Endothelial cell (in vitro differentiated cells): ENCODE data around the gene C1QTNF9. TPM values are rescaled to one million over a fixed set of nuclear protein-coding genes. Genes with fewer than 3 reads are reported as not detected.

Experiments used
- DNase-seq: peaks from one replicate; pipeline ENCODE4 v3.0.0; 2021; ENCODE audit warnings: low spot score
- H3K27ac Mint-ChIP-seq: one replicate; pipeline ENCODE4 v1.8.0; 2021; ENCODE audit warnings: mixed read lengths, inconsistent platforms; ENCODE audit not compliant: unreplicated experiment
- H3K27me3 Mint-ChIP-seq: one replicate; pipeline ENCODE4 v1.8.0; 2021; ENCODE audit warnings: mild to moderate bottlenecking, moderate library complexity, mixed read lengths, inconsistent platforms; ENCODE audit not compliant: unreplicated experiment
- H3K36me3 Mint-ChIP-seq: one replicate; pipeline ENCODE4 v1.8.0; 2021; ENCODE audit warnings: mild to moderate bottlenecking, low read depth, mixed read lengths, inconsistent platforms; ENCODE audit not compliant: unreplicated experiment
- H3K4me1 Mint-ChIP-seq: one replicate; pipeline ENCODE4 v1.8.0; 2021; ENCODE audit warnings: mild to moderate bottlenecking, mixed read lengths, inconsistent platforms; ENCODE audit not compliant: unreplicated experiment
- H3K4me3 Mint-ChIP-seq: one replicate; pipeline ENCODE4 v1.8.0; 2021; ENCODE audit warnings: mild to moderate bottlenecking, mixed read lengths, inconsistent platforms; ENCODE audit not compliant: unreplicated experiment
- H3K9me3 Mint-ChIP-seq: one replicate; pipeline ENCODE4 v1.8.0; 2021; ENCODE audit warnings: mixed read lengths, inconsistent platforms; ENCODE audit not compliant: unreplicated experiment
- total RNA-seq: library from RNA; stranded (reverse); fragmentation: NEBNext Ultra II Directional; extraction: Animal tissue kit (Norgen Biotek cat#: 25700); gene quantifications from one replicate; pipeline ENCODE4 v1.2.1, GENCODE V29; 2021; ENCODE audit not compliant: unreplicated experiment
- TF ChIP-seq, protein P1 (sequence below): fragments of 200-600 bp; sonication (generic); IDR thresholded peaks from one replicate; pipeline ENCODE4 v1.5.0; 2021; ENCODE audit warnings: antibody characterized with exemption; ENCODE audit not compliant: unreplicated experiment

The C1QTNF9 gene
- total RNA-seq, 1 donor from 2014 or later = not detected

- no peak overlapping the region for H3K27ac Mint-ChIP-seq
- no peaks in the 10 kb centered on the region for H3K9me3 Mint-ChIP-seq
- no peak for DNase-seq
- H3K27me3 Mint-ChIP-seq = peaks cover 6% of the 10 kb centered on the region
- no peaks in the 10 kb centered on the region for H3K36me3 Mint-ChIP-seq
- H3K4me3 Mint-ChIP-seq = no peak overlapping the region
- H3K4me1 Mint-ChIP-seq = peaks cover 14% of the 10 kb centered on the region
- TF ChIP-seq, protein P1, sequence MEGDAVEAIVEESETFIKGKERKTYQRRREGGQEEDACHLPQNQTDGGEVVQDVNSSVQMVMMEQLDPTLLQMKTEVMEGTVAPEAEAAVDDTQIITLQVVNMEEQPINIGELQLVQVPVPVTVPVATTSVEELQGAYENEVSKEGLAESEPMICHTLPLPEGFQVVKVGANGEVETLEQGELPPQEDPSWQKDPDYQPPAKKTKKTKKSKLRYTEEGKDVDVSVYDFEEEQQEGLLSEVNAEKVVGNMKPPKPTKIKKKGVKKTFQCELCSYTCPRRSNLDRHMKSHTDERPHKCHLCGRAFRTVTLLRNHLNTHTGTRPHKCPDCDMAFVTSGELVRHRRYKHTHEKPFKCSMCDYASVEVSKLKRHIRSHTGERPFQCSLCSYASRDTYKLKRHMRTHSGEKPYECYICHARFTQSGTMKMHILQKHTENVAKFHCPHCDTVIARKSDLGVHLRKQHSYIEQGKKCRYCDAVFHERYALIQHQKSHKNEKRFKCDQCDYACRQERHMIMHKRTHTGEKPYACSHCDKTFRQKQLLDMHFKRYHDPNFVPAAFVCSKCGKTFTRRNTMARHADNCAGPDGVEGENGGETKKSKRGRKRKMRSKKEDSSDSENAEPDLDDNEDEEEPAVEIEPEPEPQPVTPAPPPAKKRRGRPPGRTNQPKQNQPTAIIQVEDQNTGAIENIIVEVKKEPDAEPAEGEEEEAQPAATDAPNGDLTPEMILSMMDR = no peak
Measured at GRCh38 chr13:24275041-24275440, 34.3 kb upstream of the C1QTNF9 start.

- H3K27me3 Mint-ChIP-seq = peaks cover 6% of the 10 kb centered on the region
- DNase-seq = no peak
- H3K4me1 Mint-ChIP-seq = peaks cover 9% of the 10 kb centered on the region
- H3K36me3 Mint-ChIP-seq = no peaks in the 10 kb centered on the region
- H3K27ac Mint-ChIP-seq = no peak overlapping the region
- H3K9me3 Mint-ChIP-seq = no peaks in the 10 kb centered on the region
- no peak overlapping the region for H3K4me3 Mint-ChIP-seq
- TF ChIP-seq, protein P1 = no peak
Measured at GRCh38 chr13:24276306-24276705, 33.1 kb upstream of the C1QTNF9 start.

DNA sequence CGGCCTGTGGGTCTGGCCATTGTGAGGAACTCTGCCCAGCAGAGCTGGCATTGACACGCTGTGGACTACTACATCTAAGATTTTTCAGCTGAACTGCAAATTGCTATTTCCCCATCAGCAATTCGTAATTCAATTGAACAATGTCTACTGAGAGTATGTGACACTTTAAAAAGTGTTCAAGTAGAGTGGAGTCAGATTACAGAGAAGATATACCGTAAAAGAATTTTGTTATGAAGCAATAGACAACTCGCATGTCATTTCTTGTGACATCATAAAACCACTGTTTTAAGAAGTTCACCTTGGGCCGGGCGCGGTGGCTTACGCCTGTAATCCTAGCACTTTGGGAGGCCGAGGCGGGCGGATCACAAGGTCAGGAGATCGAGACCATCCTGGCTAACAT lies 32.5 kb upstream of the C1QTNF9 start:
- no peak overlapping the region for H3K27ac Mint-ChIP-seq
- TF ChIP-seq, protein P1 = no peak

GRCh38 chr13:24277761-24278160 lies 31.6 kb upstream of the C1QTNF9 start:
- peaks cover 6% of the 10 kb centered on the region for H3K4me1 Mint-ChIP-seq
- TF ChIP-seq, protein P1 = no peak
- H3K4me3 Mint-ChIP-seq = no peak overlapping the region
- H3K36me3 Mint-ChIP-seq = peaks cover 3% of the 10 kb centered on the region
- H3K27ac Mint-ChIP-seq = no peak overlapping the region
- peaks cover 6% of the 10 kb centered on the region for H3K27me3 Mint-ChIP-seq
- no peaks in the 10 kb centered on the region for H3K9me3 Mint-ChIP-seq
- DNase-seq = no peak

More for the DNA sequence above, 32.5 kb upstream of the C1QTNF9 start:
- H3K27me3 Mint-ChIP-seq = peaks cover 6% of the 10 kb centered on the region
- peaks cover 2% of the 10 kb centered on the region for H3K36me3 Mint-ChIP-seq
- DNase-seq = no peak
- H3K4me3 Mint-ChIP-seq = no peak overlapping the region
- H3K4me1 Mint-ChIP-seq = peaks cover 3% of the 10 kb centered on the region
- no peaks in the 10 kb centered on the region for H3K9me3 Mint-ChIP-seq

- TF ChIP-seq, protein P1 = no peak
- no peak overlapping the region for H3K27ac Mint-ChIP-seq
- H3K27me3 Mint-ChIP-seq = peaks cover 6% of the 10 kb centered on the region
- DNase-seq = no peak
- H3K9me3 Mint-ChIP-seq = no peaks in the 10 kb centered on the region
- no peak overlapping the region for H3K4me3 Mint-ChIP-seq
- peaks cover 10% of the 10 kb centered on the region for H3K4me1 Mint-ChIP-seq
- H3K36me3 Mint-ChIP-seq = peaks cover 3% of the 10 kb centered on the region
Measured at GRCh38 chr13:24279327-24280110, 29.9 kb upstream of the C1QTNF9 start.
